Fibroblast of lung (primary cell): ENCODE data around the gene SH3BP2.

Source experiments
- EZH2 ChIP-seq: IDR thresholded peaks from 2 replicates; pipeline ENCODE4 v1.5.1; 2012; ENCODE audit warnings: low read length, control low read depth, mild to moderate bottlenecking; ENCODE audit errors: missing control alignments
- TF ChIP-seq, protein P1 (sequence below), 2 donors: IDR thresholded peaks in 1 of 2; conservative IDR thresholded peaks in 1 of 2; 1 replicate in 1 of 2; 2 replicates in 1 of 2; pipeline ENCODE4 v1.5.1; 2011 to 2012; ENCODE audit warnings: low read length in 2 of 2, control low read depth in 1 of 2, inconsistent platforms in 1 of 2, low read depth in 1 of 2, mild to moderate bottlenecking in 1 of 2

DNA sequence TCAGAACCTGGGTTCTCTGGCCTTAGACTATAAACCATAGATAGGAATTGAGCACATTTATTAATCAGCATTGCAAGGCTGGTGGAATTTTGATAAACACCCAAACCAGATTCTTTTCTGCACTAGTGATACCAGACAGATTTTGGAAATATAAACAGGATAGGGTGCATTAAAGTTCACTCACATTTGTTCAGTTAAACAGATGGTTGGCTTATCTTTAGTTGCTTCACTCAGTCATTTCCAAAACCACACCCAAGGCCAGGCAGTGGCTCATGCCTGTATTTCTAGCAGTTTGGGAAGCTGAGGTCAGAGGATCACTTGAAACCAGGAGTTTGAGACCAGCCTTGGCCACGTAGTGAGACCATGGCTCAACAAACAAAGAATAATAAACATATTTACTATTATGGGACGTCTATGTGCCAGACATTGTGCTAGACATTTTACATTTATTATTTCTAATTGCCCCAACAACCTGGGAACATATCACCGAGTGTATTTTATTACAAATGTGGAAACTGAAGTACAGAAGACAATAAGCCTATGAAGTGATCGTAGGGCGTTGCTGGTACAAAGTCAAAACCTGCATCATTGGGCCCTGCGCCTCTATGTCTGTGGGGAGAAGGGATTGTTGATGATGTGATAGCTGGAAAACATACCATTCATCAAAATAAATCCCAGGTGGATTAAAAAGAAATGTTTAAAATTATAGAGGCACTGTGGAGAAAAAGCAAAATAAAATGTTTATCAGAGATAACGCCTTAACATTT lies 65.7 kb downstream of the SH3BP2 start:
- TF ChIP-seq, protein P1, sequence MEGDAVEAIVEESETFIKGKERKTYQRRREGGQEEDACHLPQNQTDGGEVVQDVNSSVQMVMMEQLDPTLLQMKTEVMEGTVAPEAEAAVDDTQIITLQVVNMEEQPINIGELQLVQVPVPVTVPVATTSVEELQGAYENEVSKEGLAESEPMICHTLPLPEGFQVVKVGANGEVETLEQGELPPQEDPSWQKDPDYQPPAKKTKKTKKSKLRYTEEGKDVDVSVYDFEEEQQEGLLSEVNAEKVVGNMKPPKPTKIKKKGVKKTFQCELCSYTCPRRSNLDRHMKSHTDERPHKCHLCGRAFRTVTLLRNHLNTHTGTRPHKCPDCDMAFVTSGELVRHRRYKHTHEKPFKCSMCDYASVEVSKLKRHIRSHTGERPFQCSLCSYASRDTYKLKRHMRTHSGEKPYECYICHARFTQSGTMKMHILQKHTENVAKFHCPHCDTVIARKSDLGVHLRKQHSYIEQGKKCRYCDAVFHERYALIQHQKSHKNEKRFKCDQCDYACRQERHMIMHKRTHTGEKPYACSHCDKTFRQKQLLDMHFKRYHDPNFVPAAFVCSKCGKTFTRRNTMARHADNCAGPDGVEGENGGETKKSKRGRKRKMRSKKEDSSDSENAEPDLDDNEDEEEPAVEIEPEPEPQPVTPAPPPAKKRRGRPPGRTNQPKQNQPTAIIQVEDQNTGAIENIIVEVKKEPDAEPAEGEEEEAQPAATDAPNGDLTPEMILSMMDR (conservative IDR thresholded peaks at IDR 0.05 in 1 of 2, IDR thresholded peaks at IDR 0.05 in 1 of 2; ENCODE audit: low read depth in 1 of 2, low read length in 2 of 2): no peak
- no peak for TF ChIP-seq EZH2
